Activated T-cell treated with anti-CD3 and anti-CD28 coated beads for 48 hours (primary cell): ENCODE data around the gene CHEK2.
"Not testable (repeated sequence)": the region's sequence is repeated elsewhere in the genome, so short reads cannot be mapped to it uniquely, and the experiment has no call there.

ENCODE experiments used
- DNase-seq: peaks from one replicate; pipeline ENCODE4 v3.0.0-alpha.2; 2020; ENCODE audit warnings: low read depth

CHEK2 gene

DNA sequence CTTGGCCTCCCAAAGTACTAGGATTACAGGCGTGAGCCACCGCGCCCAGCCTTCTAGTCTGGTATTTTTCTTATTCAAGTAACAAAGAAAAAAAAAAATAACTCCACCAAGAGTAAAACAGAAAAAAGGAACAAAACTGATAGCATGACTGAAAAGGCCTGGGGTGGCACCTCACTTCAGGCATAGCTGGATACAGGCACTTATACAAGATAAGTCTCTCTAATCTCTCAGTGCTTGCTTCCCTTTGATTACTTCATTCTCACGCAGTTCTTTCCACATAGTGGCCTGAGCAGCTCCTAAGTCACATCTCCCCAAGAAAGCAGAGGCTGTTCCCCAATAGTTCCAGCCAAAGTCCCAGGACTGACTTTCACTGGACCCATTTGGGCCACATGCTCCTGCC, 58.7 kb downstream of the CHEK2 start:
- DNase-seq, result not testable (repeated sequence)

DNA sequence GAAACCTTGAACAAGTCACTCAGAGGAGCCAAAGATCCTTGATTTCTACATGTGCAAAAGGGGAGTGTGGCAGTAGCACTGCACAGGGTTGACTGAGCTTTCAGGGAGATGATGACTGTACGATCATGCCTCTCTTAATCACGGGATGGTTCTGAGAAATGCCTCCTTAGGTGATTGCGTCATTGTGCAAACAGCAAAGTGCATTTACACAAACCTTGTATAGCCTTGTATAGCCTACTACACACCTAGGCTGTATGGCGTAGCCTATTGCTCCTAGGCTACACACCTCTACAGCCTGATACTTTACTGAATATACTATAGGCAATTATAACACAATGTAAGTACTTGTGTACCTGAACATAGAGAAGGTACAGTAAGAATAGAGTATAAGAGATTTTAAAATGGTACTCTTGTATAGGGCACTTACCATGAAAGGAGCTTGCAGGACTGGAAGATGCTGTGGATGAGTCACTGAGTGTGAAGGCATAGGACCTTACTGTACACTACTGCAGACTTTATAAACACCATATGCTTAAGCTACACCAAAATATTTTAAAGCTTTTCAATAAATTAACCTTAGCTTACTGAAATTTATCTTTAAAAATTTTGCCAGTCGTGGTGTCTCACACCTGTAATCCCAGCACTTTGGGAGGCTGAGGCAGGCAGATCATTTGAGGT, 60.7 kb downstream of the CHEK2 start:
- not testable (repeated sequence) for DNase-seq

DNA sequence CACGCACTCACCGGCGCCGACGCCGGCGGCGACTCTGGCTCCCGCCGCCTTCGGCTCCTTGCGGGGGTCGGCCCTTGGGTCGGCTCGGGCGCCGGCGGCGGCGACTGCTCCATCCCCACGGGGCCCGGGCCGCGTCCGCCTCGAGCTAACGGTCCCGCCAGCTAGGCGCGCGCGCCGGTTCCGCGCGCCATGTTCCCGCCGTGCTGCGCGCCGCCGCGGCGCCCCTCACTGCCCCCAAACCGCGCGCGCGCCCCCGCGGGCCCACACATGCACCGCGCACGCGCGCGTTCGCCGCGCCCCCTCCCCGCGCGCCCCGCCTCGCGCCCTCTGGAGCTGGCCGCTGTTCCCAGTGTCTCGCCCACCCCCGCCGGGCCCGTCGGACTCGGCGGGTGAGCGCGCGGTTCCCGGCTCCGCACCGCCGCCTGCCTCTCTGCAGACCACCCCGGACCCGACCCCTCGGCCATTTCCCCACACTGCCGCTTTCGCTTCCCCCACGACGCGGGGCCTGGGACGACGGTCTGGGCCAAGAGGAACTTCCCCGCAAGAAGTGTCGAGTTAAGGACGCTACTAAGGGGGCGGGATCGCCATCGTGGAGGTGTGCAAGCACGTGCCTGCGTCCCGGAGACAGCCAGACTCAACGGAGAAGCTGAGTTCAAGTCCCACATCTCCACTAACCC, 61.9 kb downstream of the CHEK2 start, which contains the start of gene TTC28:
TSS of gene TTC28 (minus strand) at position 230 of the 677 bp plus-strand sequence. CDS start at position 113, 117 bp downstream.
- peak; percentile 22 for DNase-seq

DNA sequence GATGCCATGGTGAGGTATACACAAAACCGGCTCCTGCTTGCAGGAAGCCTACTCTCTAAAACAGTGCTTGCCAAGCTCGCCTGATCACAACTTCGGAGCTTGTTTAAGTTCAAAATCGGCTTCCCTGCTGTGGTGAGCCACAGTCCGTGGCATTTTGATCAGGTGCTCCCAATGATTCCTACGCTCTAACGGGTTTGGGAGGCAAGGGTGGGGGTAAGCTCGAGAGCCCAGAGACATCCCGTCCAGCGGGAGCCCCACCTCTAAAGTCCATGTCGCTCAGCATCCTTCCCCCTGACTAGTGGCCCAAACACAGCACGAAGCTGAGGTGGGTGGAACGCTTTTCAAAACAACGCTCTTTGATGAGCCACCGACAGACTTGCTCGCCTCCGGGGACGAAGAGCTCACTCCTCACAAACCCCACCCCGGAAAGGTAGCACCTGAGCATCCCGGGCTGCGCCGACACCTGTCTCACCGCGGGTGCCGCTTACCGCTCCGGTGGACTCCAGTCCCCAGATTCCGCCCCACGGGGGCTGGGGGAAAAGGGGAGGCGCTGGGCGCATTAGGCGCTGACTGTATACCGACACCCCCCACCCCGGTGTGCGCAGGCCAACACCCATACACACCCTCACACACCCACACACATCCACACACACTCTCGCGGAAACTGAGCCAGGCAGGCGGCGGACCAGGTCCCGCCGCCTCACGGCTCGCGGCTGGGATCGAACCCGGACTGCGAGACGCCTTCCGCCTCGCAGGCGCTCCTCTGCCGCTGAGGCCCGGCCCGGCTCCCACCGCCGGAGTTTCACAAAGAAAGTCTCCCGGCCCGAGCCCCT, 62.6 kb downstream of the CHEK2 start:
- peak; percentile 14 for DNase-seq

DNA sequence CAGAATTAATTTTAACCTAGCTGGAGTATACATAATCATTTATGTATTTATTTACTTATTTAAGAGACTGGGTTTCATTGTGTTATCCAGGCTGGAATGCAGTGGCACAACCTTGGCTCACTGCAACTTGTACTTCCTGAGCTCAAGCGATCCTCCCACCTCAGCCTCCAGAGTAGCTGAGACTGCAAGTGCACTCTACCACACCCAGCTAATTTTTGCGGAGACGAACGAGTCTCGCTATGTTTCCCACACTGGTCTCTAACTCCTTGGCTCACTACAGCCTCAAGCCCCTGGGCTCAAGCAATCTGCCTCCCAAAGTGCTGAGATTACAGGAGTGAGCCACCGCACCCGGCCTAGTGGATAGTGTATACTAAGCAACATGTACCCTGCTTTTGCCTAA, 63.5 kb downstream of the CHEK2 start:
- DNase-seq, result not testable (repeated sequence)

DNA sequence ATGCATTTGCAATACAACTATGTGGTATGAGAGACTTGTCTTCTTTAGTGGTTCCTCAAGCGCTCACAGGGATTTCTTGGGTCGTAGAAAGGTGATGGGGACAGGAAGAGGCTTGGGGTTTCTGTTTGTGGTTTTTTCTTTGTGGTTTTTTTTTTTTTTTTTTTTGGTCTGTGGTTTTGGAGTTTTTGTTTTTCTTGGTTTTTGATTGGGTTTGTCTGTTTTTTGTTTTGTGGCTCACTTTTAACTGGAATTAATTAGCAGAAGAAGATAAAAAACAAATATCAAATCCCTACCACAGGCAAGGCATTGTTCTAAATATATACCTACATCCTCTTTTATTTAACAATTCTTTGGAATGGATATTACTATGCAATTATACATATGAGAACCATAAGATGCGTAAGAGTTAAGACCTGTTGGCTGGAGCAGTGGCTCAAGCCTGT, 67.5 kb downstream of the CHEK2 start:
- no peak for DNase-seq

DNA sequence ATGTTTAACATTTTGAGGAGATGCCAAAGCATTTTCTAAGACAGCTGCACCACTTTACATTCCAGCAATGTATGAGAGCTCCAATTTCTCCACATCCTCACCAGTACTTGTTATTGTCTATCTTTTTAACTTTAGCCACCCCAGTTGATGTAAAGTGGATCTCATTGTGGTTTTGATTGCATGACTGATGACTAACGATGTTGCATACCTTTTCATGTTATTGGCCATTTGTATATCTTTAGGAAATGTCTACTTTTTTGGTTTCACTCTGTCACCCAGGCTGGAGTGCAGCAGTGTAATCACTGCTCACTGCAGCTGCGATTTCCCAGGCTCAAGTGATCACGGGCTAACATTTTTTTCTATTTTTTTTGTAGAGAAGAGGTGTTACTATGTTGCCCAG, 70.9 kb downstream of the CHEK2 start:
- no peak for DNase-seq

DNA sequence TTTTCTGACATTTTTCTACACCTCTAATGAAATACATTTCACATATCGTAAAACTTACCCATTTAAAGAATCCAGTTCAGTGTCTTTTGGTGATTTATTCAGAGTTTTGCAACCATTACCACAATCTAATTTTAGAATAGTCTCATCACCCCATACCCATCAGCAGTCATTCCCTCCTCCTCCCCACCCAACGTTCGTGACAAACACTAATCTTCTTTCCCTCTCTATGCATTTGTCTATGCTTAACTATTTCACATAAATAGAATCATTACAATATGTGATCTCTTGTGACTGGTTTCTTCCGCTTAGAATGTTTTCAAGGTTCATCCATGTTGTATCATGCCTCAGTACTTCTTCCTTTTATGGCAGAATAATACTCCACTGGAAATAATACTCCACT, 71.5 kb downstream of the CHEK2 start:
- DNase-seq, result no peak

DNA sequence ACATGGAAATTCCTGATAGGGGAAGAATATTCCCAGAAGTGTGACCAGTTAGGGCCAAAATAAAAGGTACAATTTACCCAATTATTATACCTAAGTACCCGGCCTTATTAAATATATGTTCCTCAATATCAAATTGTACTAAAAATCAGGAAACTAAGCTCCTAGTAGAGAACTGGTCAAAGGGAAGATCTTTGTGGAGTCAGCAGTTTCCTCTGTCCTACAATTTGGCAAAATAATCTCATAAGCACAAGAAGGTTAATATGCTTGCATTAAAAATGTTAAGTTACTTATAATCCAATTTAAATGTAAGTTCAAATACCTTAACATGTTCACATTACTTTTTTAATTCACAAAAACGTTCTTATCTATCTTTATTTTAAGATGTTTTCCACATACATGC, 72.2 kb downstream of the CHEK2 start:
- no peak for DNase-seq

DNA sequence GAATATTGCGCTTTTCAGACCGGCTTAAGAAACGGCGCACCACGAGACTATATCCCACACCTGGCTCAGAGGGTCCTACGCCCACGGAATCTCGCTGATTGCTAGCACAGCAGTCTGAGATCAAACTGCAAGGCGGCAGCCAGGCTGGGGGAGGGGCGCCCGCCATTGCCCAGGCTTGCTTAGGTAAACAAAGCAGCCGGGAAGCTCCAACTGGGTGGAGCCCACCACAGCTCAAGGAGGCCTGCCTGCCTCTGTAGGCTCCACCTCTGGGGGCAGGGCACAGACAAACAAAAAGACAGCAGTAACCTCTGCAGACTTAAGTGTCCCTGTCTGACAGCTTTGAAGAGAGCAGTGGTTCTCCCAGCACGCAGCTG, 78.1 kb downstream of the CHEK2 start:
- DNase-seq, result not testable (repeated sequence)

DNA sequence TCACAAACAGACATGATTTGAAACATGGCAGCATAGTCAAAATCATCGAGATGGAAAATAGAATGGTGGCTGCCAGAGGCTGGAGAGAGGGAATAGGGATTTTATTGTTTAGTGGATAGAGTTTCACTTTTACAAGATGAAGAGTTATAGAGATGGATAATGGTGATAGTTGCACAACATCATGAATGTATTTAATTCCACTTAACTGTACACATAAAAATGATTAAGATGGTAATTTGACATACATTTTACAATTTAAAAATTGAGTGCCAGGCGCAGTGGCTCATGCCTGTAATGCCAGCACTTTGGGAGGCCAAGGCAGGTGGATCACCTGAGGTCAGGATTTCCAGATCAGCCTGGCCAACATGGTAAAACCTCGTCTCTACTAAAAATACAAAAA, 83.2 kb downstream of the CHEK2 start:
- no peak for DNase-seq

DNA sequence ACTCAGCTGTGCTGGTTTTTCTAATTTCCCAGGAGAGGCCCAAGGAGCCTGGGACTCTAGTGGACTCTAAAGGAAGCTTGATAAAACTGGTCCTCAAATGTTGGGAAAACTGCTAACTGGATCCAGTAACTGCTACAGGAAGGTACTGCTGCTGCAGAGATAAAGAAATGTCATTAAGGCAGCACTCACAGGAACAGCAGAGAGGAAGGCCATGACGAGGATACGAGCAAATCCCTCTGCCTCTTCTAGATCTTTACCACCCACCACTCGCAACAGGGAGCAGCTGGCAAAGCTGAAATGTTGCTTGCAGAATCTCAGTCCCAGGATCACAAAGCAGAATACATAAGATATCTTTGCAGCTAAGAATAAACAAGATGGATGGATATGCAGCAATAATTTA, 85.4 kb downstream of the CHEK2 start:
- no peak for DNase-seq

DNA sequence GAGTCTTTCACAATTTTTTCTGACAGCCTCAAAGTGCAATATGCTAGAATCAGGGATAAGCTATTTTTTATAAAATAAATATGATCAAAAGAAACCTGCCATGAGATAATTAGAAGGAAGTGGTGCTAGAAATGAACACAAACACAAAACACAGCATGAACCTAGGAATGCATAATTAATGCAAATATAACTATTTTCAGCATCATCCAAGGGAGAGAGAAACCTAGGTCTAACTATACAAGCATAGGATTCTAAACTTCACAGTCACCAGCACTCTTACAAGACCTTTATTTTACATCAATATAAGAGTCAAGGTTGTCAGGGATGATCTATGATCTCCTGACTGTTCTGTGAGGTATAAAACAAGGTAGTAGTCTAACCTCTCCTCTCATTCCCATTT, 91.2 kb downstream of the CHEK2 start:
- no peak for DNase-seq

DNA sequence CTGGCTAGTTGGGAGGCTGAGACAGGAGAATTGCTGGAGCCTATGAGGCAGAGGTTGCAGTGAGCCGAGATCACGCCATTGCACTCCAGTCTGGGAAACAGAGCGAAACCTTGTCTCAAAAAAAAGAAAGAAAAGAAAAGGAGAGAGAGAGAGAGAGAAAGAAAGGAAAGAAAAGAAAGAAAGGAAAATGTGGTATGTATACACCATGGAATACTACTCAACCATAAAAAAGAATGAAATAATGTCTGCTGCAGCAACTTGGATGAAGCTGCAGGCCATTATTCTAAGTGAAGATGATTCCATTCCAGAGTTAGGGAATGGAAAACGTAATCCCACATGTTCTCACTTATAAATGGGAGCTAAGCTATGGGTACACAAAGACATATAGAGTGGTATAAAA, 92.8 kb downstream of the CHEK2 start:
- no peak for DNase-seq

DNA sequence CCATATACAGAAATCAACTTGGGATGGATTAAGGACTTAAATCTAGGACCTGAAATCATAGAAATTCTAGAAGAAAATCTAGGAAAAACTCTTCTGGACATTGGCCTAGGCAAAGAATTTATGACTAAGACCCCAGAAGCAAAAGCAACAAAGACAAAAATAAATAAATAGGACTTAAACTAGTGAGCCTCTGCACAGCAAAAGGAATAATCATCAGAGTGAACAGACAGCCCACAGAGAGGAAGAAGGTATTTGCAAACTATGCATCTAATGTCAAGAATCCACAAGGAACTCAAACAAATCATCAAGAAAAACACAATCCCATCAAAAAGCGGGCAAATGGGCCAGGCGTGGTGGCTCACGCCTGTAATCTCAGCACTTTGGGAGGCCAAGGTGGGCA, 94.4 kb downstream of the CHEK2 start:
- no peak for DNase-seq

DNA sequence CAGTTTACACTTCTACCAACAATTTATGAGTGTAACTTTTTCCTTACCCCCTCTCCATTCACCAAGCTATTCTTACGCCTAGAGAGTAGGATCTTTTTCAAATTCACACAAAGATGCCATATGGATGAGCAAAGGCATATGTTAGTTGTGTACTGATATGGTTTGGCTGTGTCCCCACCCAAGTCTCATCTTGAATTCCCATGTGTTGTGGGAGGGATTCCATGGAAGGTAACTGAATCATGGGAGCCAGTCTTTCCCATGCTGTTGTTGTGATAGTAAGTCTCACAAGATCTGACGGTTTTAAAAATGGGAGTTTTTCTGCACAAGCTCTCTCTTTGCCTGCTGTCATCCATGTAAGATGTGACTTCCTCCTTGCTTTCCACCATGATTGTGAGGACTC, 102.3 kb downstream of the CHEK2 start:
- DNase-seq, result no peak
